Stimulated activated CD8-positive, alpha-beta memory T cell treated with anti-CD3 and anti-CD28 coated beads, Interleukin-15, amount 100 ng/mL, for 4 hours (primary cell): ENCODE results near the gene NDFIP1.
A peak's percentile ranks its signal among the peaks of the same experiment; 100 is the strongest.

Source experiments
- DNase-seq, 2 donors: peaks; one replicate each; pipeline ENCODE4 v3.0.0-alpha.2; 2020; ENCODE audit warnings: low read depth in 2 of 2

Gene NDFIP1

GRCh38 chr5:142119051-142119625 lies 10.6 kb downstream of the NDFIP1 start:
- no peak for DNase-seq

GRCh38 chr5:142120247-142120935 lies 11.8 kb downstream of the NDFIP1 start:
- DNase-seq, result no peak

- DNase-seq, result no peak
Observed at GRCh38 chr5:142122121-142122520, 13.5 kb downstream of the NDFIP1 start.

- no peak for DNase-seq
Observed at GRCh38 chr5:142125378-142125777, 16.8 kb downstream of the NDFIP1 start.

- DNase-seq, result no peak
Observed at GRCh38 chr5:142125963-142126362, 17.4 kb downstream of the NDFIP1 start.

DNA sequence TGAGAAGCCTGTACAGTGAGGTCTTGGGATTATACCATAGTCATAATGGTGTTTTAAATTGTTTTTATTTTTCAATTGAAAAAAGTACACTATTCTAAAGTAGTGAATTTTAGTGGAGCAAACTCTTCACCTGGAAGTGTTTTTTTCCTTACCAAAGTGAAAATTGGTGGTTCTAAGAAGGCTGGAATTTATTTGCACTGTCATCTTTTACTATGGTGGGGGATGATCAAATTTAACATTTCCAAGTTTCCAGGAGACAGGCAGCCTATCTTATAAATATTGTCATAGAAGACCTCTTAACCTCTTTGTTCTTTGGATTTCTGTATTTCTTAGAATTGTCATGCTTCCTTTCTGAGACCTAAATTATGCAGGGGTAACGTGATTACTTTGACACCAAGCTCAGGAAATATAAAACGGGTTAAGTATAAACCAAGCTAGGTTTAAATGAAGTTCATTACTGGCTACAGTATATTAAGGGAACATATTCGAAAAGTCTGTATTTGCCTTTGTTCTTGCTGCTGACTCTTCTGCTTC lies 20.2 kb downstream of the NDFIP1 start:
- DNase-seq, result no peak

GRCh38 chr5:142129446-142130066 lies 21.0 kb downstream of the NDFIP1 start:
- DNase-seq, result no peak

DNA sequence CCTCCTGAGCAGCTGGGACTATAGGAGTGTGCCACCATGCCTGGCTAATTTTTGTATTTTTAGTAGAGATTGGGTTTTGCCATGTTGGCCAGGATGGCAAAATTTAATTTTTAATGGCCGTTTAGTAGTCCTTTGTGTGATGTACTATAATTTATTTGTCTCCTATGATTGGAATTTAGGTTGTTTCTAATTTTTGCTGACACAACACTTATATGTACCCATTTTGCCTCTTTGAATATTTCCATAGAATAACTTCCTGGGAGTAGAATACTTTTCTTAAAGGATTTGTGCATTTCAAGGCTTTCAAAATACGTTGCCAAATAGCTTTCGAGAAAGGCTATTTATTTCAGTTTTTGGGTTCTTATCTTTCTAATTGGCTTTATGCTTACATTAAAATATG lies 22.8 kb downstream of the NDFIP1 start:
- no peak for DNase-seq

DNA sequence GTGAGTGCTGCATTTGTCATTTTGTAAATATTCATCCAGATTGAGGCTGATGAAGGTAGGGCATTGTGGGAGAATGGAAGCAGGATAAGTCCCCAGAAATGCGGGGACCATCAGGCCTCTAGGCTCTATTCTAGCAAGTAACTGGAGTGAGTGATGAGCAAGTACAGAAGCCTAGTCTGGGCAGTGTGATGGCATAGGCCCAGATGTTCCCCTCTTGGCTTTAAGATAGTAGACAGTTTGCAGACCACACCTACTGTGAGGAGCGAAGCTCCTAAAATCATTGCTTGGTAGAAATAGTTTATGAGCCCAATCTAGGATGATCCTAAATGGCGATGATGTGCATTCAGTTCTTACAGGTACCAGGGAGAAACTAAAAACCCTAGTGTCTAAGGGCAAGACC lies 24.3 kb downstream of the NDFIP1 start:
- DNase-seq, result no peak

DNA sequence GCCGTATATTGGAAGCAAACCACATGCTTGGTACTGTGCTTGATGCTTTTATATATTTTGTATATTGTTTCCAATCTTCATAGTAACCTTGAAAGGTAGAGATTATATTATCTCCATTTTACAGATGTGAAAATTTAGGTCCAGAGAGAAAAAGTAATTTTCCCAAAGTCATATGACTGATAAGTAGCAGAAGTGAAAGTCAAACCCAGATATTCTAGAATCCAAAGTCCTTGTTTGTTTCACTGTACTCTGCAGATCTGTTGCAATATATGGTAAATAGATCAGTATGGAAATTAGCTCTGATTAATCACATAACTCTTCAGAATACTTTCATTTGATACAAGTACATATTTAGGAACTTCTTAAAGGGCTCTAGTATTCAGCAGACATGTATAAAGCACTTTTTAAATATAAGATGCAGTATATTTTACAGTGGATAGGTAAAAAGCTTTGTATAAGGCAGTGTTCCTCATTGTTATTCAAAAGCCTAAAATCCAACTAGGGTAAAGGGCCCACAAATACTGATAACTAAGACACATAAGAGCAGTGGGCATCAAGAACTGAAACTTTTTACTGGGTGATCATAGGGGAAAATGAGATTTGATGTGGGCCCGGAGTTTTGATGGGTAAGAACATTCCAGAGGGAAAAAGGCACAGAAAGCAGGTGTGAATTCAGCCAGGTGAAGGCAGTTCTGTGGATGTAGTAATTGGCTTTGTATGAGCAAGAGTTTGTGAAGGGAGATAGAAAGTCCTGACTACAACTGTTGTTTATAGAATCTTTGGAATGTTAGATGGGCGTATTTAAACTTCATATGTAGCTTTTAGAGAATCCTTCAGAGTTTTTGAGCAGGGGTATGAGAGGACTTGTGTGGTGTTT lies 25.0 kb downstream of the NDFIP1 start:
- no peak for DNase-seq

DNA sequence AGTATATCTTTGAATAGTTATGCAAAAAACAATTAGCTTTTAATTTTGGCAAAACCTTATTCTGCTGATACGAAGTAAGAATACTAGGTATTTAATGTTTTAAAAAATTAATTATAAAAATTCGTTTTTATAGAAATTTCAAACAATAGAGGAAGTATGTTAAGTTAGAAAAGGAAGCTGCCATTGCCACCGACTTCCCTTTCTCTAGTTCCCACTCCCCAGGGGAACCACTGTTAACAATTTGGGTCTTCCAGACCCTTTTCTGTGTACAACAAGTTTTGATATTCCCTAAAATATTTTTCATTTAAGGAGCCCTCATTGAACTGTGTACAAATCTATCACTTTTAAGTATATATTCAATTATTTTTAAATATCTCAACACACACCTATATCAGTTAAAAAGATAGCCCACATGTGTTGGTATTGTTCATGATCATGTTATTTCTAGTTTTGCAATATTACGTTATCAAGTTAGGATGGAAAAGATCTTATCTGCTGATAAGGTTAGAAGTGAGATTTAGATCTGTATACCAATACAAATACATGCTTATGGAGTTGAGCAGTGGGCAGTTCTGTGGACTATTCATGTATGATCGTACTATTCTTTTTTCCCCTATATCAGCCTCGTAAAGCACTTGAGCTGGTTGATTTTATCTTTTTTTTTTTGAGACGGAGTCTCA lies 25.9 kb downstream of the NDFIP1 start:
- no peak for DNase-seq

- no peak for DNase-seq
Observed at GRCh38 chr5:142141463-142141862, 32.9 kb downstream of the NDFIP1 start.

GRCh38 chr5:142143878-142144277 lies 35.3 kb downstream of the NDFIP1 start:
- no peak for DNase-seq

DNA sequence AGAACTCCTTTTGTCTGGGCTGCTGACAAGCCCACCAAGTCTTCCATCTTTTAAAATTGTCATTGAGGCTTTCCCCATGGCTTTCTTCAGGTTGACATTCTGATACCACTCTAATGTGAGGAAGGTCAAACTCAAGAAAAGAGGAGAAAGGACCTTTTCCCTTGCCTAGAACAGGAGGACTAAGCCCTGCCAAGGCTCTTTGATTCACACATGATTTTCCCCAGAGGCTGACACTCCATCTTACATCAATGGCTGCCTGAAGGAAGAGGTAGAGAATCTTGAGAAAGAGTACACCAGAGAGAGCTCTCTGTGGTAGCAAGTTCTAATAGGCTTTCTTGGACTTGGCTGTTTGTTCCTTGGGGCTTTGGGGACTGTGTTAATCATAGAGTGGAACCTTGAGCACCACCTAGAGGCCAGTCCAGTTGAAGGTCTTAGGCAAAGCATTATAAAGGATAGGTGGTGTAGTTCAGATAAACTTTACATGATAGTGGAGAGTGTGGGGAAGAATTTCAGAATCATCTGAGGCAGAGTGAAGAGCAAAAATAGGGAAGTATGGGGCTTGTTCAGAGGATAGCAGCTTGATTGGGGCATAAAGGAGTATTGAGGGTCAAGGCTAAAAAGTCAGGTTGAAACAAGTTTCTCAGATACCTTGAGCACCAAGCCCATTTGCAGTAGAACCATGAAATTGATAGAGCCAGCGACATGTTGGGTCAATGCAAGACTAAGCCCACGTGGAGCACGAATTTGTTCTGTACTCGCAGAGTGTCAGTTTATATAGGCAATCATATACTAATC lies 36.7 kb downstream of the NDFIP1 start:
- peak; percentile 4 to 45 for DNase-seq

GRCh38 chr5:142149363-142149762 lies 40.8 kb downstream of the NDFIP1 start:
- no peak for DNase-seq

DNA sequence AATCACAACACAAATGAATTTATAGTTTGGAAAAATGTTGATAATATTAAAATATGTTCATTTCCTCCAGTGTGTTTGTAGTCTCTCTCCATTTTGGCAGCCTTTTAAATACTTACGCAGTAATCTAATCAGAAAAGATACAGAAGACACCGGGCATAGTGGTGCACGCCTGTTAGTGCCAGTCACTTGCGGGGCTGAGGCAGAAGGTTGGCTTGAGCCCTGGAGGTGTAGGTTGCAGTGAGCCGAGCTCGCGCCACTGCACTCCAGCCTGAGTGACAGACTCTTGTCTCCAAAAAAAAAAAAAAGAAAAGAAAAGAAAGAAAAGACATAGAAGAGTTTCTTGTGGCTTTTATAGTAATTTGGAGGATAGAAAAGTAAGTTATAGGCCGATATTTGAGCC lies 41.9 kb downstream of the NDFIP1 start:
- no peak for DNase-seq

- DNase-seq, result peak in 1 of 2 donors; percentile 20
Observed at GRCh38 chr5:142151436-142152383, 43.1 kb downstream of the NDFIP1 start.

DNA sequence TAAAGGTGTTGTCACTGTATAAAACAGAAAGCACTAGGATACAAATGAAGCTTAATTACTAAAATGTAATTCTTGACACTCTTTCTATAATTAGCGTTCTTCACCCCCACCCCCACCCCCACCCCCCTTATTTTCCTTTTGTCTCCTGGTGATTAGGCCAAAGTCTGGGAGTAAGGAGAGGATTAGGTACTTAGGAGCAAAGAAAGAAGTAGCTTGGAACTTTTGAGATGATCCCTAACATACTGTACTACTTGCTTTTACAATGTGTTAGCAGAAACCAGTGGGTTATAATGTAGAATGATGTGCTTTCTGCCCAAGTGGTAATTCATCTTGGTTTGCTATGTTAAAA lies 43.8 kb downstream of the NDFIP1 start:
- no peak for DNase-seq

GRCh38 chr5:142153674-142154448 lies 45.3 kb downstream of the NDFIP1 start:
- no peak for DNase-seq
